ENCODE measurements around the gene GDF15.

Gene GDF15

GRCh38 chr19:18406749-18407148, 20.8 kb downstream of the GDF15 start:
- H3K4me3 ChIP-seq (ENCODE audit: low read length), result no peak overlapping the region
- no peak for TF ChIP-seq CTCF (conservative IDR thresholded peaks at IDR 0.05; ENCODE audit: low read depth, low read length)
- DNase-seq (ENCODE audit: low read depth), result no peak

- peak; percentile 59 for TF ChIP-seq CTCF (conservative IDR thresholded peaks at IDR 0.05; ENCODE audit: low read depth, low read length)
- no peak for DNase-seq (ENCODE audit: low read depth)
- H3K4me3 ChIP-seq (ENCODE audit: low read length), result no peak overlapping the region
These were observed 22.1 kb downstream of the GDF15 start for GRCh38 chr19:18408053-18408476.

DNA sequence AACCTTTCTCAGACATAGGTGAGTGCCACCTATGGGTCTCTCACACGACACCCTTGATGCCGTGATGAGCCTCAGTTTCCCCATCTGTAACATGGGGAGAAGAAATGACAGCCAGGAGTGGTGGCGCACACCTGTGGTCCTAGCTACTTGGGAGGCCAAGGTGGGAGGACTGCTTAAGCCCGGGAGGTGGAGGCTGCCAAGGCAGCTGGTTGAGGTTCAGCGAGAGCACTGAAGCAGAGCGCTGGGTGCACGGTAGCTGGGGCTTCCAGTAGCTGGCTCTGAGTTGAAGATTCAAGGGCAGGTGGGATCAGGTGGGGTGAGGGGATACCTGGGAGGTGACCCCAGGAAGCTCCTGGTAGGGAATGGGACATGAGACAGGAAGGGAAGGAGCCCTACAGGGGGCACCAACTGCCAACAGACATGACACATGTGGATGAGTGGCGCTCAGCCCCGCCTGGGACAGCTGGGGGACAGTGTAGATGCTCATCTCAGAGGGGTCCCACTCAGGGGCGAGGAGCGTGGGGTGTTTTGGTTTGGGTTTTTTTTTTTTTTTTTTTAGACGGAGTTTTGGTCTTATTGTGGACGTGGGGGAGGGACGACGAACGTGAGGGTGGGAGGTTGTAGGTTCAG, 26.8 kb downstream of the GDF15 start:
- peak; percentile 10 for TF ChIP-seq CTCF (conservative IDR thresholded peaks at IDR 0.05; ENCODE audit: low read depth, low read length)
- no peak for DNase-seq (ENCODE audit: low read depth)
- H3K4me3 ChIP-seq (ENCODE audit: low read length), result no peak overlapping the region

DNA sequence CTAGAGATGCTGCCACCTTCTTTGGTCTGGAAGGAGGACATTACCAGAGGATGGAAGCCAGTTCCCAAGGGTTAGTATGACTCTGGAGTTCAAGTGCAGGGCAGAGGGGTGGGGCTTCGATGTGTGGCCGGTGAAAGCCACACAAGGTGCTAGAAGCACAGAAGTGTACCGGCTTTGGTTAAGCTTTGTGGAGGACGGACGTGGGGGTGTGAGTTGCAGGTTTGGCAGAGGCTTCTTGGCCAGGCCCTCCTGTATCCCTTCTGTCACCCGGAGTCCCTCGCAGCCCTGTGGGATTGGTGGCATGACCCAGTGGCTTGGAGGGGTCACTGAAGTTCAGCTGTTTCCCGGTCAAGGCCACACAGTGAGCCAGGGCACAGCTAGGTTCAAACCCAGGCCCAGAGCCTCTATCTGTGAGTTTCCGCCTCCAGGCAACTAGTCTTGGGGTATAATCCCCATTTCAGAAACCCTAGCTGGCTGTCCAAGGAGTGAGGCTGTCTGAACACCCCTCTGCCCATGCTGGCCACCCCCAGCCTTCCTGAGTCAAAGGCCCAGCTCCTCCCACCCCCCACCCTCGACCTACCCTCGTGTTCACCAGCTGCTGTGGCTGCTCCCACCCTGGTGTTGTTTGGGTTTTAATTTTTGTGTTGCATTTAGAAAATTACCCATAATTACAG, 28.7 kb downstream of the GDF15 start:
- DNase-seq (ENCODE audit: low read depth), result no peak
- H3K4me3 ChIP-seq (ENCODE audit: low read length), result no peak overlapping the region
- no peak for TF ChIP-seq CTCF (conservative IDR thresholded peaks at IDR 0.05; ENCODE audit: low read depth, low read length)

- no peak for DNase-seq (ENCODE audit: low read depth)
- no peak overlapping the region for H3K4me3 ChIP-seq (ENCODE audit: low read length)
- no peak for TF ChIP-seq CTCF (conservative IDR thresholded peaks at IDR 0.05; ENCODE audit: low read depth, low read length)
These were observed 29.4 kb downstream of the GDF15 start for GRCh38 chr19:18415178-18415867.

DNA sequence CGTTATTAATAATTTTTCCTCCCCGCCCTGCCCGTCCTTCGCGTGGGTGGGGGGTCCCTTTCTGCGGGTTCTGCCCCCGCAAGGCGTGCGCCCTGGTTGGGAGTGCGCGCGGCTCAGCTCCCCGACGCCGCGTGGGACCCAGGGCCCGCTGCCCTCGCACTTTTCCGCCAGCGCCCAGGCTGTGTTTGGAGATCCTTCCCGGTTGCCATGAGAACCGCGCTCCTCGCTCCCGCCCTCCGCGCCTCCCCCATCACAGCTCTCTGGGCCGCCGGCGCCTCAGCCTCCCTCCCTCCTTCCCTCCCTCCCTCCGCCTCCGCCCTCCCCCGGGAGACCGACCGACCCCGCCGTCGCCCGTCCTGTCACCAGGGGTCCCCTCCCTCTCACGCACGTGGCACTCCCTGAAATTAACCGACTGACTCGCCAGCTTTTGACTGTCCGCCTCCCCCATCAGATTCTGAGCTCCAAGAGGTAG, 30.9 kb downstream of the GDF15 start:
- DNase-seq (ENCODE audit: low read depth), result no peak
- peak overlapping the region; percentile 28 for H3K4me3 ChIP-seq (ENCODE audit: low read length)
- no peak for TF ChIP-seq CTCF (conservative IDR thresholded peaks at IDR 0.05; ENCODE audit: low read depth, low read length)
